IgD-negative memory B cell (primary cell): ENCODE data around the gene PTPN3. TPM values are rescaled to one million over a fixed set of nuclear protein-coding genes. Genes with fewer than 3 reads are reported as not detected.

ENCODE experiments used
- H3K27ac Mint-ChIP-seq, 3 donors: one replicate each; pipeline ENCODE4 v1.8.0; 2020 to 2022; ENCODE audit warnings: mild to moderate bottlenecking in 3 of 3, mixed read lengths in 3 of 3, moderate library complexity in 1 of 3
- H3K27me3 Mint-ChIP-seq: one replicate; pipeline ENCODE4 v1.8.0; 2021; ENCODE audit warnings: mixed read lengths
- H3K36me3 Mint-ChIP-seq: one replicate; pipeline ENCODE4 v1.8.0; 2020; ENCODE audit warnings: mild to moderate bottlenecking, mixed read lengths
- H3K4me1 Mint-ChIP-seq, 3 donors: one replicate each; pipeline ENCODE4 v1.8.0; 2020 to 2022; ENCODE audit warnings: mixed read lengths in 3 of 3, mild to moderate bottlenecking in 1 of 3
- H3K4me3 Mint-ChIP-seq, 4 donors: one replicate each; pipeline ENCODE4 v1.8.0; 2020 to 2022; ENCODE audit warnings: mild to moderate bottlenecking in 4 of 4, mixed read lengths in 4 of 4, moderate library complexity in 3 of 4
- H3K9me3 Mint-ChIP-seq, 3 donors: one replicate each; pipeline ENCODE4 v1.8.0; 2020 to 2021; ENCODE audit warnings: mixed read lengths in 3 of 3, mild to moderate bottlenecking in 1 of 3
- polyA plus RNA-seq: library from polyadenylated mRNA; unstranded; fragments of 300-500 nt; fragmentation: Illumina TruSeq; gene quantifications from one replicate; pipeline ENCODE4 v1.2.3, GENCODE V29; 2021

PTPN3 gene
- polyA plus RNA-seq, 1 donor from 2014 or later = not detected

DNA sequence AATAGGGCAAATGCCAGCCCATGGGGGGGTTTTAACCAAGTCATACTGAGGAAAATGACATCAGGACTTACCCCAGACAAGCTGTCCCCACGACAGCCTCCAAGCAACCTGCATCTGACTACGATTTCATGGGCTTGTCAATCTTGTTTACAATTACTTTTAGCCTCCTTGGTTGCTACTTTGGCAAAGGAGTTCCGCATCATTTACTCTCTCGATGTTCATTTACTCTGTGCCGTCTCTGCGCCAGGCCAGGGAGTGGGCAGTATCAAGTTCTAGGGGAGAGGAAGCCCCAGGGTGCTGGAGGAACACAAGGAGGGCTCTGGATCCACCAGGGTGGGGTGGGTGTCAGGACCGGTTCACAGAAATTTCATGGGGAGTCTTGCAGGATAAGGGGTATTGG, 23.9 kb downstream of the PTPN3 start:
- no peak overlapping the region for H3K27ac Mint-ChIP-seq
- no peak overlapping the region for H3K4me3 Mint-ChIP-seq
- H3K9me3 Mint-ChIP-seq = no peaks in the 10 kb centered on the region
- peaks cover 0 to 1% (median 0%) of the 10 kb centered on the region in 3 donors for H3K4me1 Mint-ChIP-seq
- H3K27me3 Mint-ChIP-seq = peaks cover 6% of the 10 kb centered on the region
- no peaks in the 10 kb centered on the region for H3K36me3 Mint-ChIP-seq

DNA sequence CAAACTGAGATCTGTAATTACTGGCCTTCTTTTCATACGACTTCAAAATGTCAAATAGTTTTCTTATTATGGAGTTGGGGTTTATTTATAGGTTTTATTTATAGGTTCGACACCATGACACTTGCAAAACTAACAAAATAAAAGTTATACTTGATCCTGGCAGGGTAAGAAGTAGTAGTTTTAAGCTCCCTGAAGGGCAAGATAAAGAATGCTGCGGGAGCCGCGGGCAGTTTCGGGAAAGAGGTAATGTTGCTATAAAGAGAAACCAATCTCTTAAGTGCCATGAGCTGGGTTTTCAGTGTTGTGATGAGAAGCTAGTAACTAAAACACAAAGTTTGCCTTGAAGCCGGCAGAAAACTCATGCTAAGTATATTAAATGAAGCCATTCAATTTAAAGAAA, 24.8 kb downstream of the PTPN3 start:
- no peaks in the 10 kb centered on the region for H3K9me3 Mint-ChIP-seq
- peaks cover 3% of the 10 kb centered on the region for H3K27me3 Mint-ChIP-seq
- no peak overlapping the region for H3K27ac Mint-ChIP-seq
- no peak overlapping the region for H3K4me3 Mint-ChIP-seq
- H3K36me3 Mint-ChIP-seq = no peaks in the 10 kb centered on the region
- H3K4me1 Mint-ChIP-seq = no peaks in the 10 kb centered on the region

DNA sequence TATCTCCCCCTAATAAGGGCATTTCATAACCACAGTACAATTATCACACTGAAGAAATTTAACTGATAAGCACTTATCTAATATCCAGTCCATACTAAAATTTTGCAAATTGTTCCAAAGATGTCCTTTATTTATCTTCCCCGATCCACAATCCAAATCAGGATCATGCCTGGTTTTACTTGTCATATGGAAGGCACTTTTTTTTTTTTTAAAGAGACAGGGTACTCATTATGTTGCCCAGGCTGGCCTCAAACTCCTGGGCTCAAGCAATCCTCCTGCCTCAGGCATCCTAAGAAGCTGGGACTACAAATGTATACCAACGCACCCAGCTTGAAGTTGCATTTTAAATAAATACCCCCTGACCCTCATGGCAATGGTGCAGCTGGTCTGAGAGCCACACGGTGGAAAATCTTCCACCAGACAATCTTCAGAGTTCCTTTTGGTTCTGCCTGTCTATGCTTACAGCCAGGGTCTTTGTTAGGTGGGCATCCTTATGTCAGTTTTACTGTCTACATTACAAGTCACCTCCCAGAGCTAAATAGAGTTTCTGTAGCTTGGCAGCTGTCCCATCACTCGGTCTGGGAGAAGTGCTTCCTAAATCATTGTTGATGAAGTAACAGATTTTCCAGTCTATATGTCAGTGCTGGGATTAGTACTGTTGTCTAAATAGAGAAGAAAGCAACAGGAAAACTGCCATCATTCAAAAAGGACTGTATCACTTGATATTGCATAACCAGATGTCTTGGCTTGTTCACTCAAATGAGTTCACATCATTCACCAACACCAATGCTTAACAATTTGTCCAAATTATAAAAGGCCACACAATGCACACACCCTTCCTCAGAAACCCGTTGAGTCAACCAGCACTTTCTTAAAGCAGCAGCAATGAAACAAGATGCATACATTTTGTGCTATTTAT, 26.4 kb downstream of the PTPN3 start:
- H3K4me3 Mint-ChIP-seq = no peak overlapping the region
- no peaks in the 10 kb centered on the region for H3K36me3 Mint-ChIP-seq
- H3K27ac Mint-ChIP-seq = no peak overlapping the region
- no peaks in the 10 kb centered on the region for H3K9me3 Mint-ChIP-seq
- H3K4me1 Mint-ChIP-seq = peaks cover 0 to 3% (median 0%) of the 10 kb centered on the region in 3 donors
- H3K27me3 Mint-ChIP-seq = peaks cover 3% of the 10 kb centered on the region

DNA sequence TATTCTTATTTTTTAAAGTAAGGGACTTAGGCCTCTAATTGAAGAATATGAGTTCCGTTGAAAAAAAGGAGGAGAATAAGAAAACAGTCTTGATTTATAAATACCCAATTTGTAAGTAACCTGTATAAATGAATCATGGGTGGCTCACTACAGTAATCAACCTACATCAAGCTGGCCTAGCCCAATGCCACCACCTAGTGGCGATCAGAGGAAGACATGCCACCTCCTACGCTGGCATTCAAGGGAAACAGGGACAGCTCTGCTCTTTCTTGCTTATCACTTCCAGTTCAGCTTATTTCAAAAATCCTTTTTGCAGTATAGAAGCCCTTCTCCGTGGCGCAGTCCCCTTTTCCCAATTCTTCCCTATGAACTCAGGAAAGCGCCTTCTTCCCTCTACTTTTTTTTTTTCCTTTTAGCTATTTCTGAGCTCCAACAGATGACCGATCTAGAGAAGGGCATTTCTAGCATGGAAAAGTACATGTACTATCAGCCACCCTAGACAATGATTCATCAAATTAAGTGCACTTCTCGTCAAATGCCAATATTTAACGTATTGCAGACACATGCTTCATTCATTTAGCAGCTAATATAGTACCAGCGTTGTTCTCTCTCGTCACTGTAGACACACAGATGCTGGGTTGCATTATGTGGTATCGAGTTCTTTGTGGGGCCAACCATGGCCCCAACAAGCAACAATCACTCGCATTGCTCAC, 28.3 kb downstream of the PTPN3 start:
- H3K4me1 Mint-ChIP-seq = peaks cover 0 to 3% (median 0%) of the 10 kb centered on the region in 3 donors
- H3K9me3 Mint-ChIP-seq = no peaks in the 10 kb centered on the region
- H3K27me3 Mint-ChIP-seq = peaks cover 6% of the 10 kb centered on the region
- no peak overlapping the region for H3K4me3 Mint-ChIP-seq
- no peaks in the 10 kb centered on the region for H3K36me3 Mint-ChIP-seq
- H3K27ac Mint-ChIP-seq = peak overlapping the region in 1 of 3 donors; percentile 25

DNA sequence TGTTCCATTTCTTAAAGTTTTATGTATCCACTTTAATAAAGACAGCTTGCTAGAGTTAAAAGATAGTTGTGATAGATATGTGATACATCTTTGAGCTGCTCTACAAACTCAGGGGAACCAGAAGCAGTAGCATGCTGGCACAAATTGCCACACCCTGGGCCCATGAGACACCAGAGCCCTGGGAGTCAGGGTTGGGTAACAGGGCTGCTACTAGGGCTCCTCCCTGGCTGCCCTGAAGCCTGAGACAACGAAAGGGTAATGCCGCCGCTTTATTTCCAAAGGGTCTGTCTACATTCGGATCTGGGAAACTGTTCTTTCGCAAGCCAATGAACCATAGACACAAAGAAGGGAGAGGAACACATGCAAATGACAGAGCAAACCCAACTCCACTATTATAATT, 29.2 kb downstream of the PTPN3 start:
- no peaks in the 10 kb centered on the region for H3K36me3 Mint-ChIP-seq
- peaks cover 2 to 6% (median 4%) of the 10 kb centered on the region in 3 donors for H3K4me1 Mint-ChIP-seq
- no peak overlapping the region for H3K4me3 Mint-ChIP-seq
- peaks cover 10% of the 10 kb centered on the region for H3K27me3 Mint-ChIP-seq
- H3K27ac Mint-ChIP-seq = peak overlapping the region in 1 of 3 donors; percentile 25
- no peaks in the 10 kb centered on the region for H3K9me3 Mint-ChIP-seq

DNA sequence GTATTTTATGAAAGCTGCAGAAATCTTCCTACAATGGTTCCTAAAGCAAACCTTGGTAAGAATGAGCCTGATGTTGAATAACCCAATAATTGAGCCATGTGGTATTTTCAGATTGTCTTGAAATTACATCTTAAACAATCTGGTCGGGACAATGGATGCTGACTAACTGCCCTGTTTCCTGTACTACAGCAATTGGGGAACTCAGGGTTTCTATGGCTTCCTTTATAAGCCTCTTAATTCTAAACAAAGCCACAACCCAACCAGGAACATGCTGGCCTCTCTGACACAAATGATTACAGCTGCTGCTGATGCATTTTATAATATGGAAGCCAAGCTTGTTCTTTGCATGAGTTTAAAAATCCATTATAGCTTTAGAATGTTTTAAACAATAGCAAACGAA, 30.2 kb downstream of the PTPN3 start:
- Mint-ChIP-seq H3K9me3 (no peaks in the 10 kb centered on the region), H3K4me3 (no peak overlapping the region), H3K36me3 (no peaks in the 10 kb centered on the region), H3K27ac (no peak overlapping the region), H3K27me3 (peaks cover 12% of the 10 kb centered on the region), H3K4me1 (peaks cover 6 to 8% (median 6%) of the 10 kb centered on the region in 3 donors)

DNA sequence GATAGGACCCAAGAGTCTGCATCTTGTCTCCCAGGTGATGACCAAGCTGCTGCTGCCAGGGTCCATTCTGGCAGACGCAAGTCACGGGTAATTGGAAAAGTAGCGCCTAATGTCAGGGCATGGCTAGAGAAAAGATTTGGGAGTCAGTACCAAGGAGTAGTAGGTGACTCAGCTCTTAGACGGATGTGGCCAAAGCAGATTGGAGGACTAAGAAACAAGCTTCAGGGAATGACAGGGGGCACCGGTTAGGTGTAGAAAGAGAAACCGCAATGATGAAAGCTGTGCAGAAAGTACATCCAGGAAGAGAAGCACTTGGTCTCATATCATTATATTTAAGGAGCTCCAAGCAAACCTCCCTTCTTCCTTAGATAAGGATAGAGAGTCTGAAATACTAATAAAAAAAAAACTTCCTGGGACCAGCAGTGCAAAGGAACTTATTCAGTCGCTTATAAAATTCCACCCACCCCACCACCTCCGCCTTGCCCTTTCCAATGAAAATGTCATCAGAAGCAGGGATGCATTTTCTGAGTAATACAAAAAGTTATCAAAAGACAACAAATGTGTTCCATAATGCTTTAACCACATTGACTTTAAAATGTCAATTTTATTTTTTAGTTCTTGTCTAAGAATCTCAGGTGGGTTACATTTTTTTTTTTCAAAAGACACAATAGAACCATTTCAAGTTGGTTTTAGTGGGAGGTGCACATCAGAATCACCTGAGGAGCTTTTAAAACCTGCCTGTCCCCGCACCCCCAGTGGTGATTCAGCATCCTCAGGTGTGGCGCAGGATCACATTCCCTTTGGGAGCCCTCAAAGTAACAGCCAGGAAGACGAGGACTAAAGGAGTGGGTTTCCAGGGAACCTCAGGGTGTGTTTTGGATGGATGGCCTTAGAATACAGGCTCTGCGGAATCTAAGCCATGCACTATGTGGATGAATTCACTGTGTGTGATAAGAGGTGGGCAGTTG, 31.2 kb downstream of the PTPN3 start:
- no peak overlapping the region for H3K4me3 Mint-ChIP-seq
- H3K27ac Mint-ChIP-seq = peak overlapping the region in 1 of 3 donors; percentile 39
- H3K9me3 Mint-ChIP-seq = no peaks in the 10 kb centered on the region
- H3K27me3 Mint-ChIP-seq = peaks cover 12% of the 10 kb centered on the region
- H3K36me3 Mint-ChIP-seq = no peaks in the 10 kb centered on the region
- peaks cover 6 to 8% (median 6%) of the 10 kb centered on the region in 3 donors for H3K4me1 Mint-ChIP-seq

DNA sequence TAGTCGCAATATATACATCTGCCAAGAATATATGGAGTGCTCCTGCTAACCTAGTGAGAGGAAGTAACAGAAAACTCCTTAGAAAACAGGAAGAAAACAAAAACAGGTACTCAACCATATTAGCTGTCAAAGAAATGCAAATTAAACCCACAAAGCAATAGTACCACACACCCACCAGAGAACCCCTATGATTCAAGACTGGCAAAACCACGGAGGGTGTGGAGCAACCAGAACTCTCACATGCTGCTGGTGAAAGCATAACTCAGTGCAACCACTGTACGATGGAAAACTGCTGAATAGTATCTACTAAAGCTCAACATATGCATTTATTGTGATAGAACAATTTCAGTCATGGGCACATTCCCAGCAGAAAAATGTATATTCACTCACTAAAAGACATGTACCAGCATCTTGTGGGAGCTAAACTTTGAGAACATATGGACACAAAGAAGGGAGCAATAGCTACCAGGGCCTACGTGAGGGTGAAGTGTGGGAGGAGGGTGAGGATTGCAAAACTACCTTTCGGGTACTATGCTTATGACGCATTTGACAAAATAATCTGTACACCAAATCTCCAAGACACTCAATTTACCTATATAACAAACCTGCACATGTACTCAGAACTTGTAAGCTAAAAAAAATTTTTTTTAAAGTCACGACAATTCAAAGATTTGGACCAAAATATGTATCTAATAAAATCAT, 34.0 kb downstream of the PTPN3 start:
- H3K4me1 Mint-ChIP-seq = peaks cover 6 to 8% (median 6%) of the 10 kb centered on the region in 3 donors
- H3K4me3 Mint-ChIP-seq = no peak overlapping the region
- H3K27ac Mint-ChIP-seq = no peak overlapping the region
- H3K27me3 Mint-ChIP-seq = peaks cover 12% of the 10 kb centered on the region
- H3K9me3 Mint-ChIP-seq = no peaks in the 10 kb centered on the region
- H3K36me3 Mint-ChIP-seq = no peaks in the 10 kb centered on the region

DNA sequence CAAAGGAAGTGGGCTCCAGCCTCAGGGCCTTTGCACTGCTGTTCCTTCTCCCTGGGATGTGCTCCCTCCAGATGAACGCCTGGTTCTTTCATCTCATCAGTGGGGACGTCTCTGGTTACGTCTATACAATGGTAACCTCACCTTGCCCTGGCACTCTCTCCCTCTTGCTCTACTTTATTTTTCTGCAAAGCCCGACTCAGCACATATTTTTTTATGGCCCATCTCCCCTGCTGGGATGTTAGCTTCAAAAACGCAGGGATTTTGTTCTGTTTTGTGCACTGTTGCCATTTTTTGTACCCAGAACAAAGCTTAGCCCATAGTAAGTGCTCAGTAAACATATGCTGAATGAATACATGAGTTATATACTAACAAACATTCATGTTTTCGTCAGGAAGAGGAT, 37.5 kb downstream of the PTPN3 start:
- H3K4me3 Mint-ChIP-seq = no peak overlapping the region
- H3K9me3 Mint-ChIP-seq = peaks cover 0 to 3% (median 0%) of the 10 kb centered on the region in 3 donors
- H3K27me3 Mint-ChIP-seq = peaks cover 24% of the 10 kb centered on the region
- peaks cover 6 to 7% (median 6%) of the 10 kb centered on the region in 3 donors for H3K4me1 Mint-ChIP-seq
- H3K36me3 Mint-ChIP-seq = no peaks in the 10 kb centered on the region
- H3K27ac Mint-ChIP-seq = no peak overlapping the region

DNA sequence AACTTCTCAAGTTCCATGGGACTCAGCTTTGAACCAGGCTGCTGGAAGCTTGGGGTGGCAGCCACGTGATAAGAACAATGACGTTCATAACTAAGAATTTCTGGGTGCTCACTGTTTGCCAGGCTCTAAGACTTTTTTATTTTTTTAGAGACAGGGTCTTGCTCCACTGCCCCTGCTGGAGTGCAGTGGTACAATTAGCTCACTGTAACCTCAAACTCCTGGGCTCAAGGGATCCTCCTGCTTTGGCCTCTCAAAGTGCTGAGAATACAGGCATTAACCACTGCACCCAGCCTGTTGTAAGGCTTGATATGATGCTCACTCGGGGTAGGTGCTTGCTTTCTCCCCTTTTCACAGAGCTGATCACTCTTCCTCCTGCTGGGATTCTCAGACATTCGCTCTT, 38.7 kb downstream of the PTPN3 start:
- no peak overlapping the region for H3K4me3 Mint-ChIP-seq
- peaks cover 21% of the 10 kb centered on the region for H3K27me3 Mint-ChIP-seq
- peaks cover 0 to 3% (median 0%) of the 10 kb centered on the region in 3 donors for H3K9me3 Mint-ChIP-seq
- no peak overlapping the region for H3K27ac Mint-ChIP-seq
- no peaks in the 10 kb centered on the region for H3K36me3 Mint-ChIP-seq
- peaks cover 6 to 7% (median 6%) of the 10 kb centered on the region in 3 donors for H3K4me1 Mint-ChIP-seq

DNA sequence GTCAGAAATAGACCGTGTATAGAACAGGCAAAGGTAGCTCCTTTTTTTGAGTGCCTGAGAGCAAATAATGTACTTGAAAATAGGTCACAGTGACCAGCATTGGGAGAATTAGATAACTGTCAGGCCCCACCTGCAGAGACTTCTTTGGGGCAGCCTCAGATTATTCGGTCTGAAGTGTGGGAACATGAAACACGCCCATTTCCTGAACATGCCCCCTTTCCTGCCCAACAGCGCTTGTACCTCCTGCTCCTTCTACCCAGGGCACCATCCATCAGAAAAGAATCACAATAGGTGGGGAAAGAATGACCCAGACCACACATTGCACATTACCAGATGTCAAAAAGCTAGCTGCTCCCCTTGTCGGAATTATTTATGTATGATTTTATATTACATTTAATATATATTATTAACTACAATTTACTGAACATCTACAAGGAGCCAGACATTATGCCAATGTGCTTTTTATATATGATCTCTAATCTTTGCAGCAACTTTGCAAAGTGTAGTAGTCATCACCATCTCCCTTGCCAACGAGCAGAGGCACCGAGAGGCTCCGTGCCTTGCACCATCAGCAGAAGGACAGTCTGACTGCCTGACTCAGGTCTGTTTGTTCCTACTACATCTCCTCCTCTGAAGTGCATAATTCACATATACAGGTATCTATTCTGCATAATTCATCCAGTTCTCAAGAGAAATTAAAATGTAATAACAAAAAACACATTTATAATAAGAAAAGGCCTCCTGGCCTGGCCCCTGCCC, 39.5 kb downstream of the PTPN3 start:
- Mint-ChIP-seq H3K27ac (peak overlapping the region in 1 of 3 donors; percentile 36), H3K4me3 (no peak overlapping the region), H3K36me3 (peaks cover 1% of the 10 kb centered on the region), H3K4me1 (peaks cover 0 to 2% (median under 1%) of the 10 kb centered on the region in 3 donors), H3K27me3 (peaks cover 15% of the 10 kb centered on the region), H3K9me3 (peaks cover 0 to 3% (median 0%) of the 10 kb centered on the region in 3 donors)

DNA sequence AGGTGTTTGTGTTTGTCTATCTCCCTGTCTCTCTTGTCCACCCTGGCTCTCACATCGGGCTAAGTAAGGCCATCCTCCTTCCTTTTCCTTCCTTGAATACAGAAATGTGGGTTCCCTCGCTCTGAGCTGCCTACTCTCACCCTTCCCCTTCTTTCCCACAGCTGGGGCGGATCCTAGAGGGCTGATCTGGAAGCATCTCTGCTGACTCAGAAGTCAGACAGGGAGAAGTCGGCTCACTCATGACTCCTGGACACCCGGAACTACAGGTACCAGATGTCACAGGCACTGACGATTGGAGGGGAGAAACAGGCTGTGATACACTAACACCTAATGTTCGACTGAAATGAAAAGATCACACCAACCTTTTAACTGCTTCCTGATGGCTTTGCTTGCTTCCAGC, 41.3 kb downstream of the PTPN3 start:
- H3K9me3 Mint-ChIP-seq = peaks cover 0 to 3% (median 0%) of the 10 kb centered on the region in 3 donors
- no peak overlapping the region for H3K27ac Mint-ChIP-seq
- peaks cover 16% of the 10 kb centered on the region for H3K27me3 Mint-ChIP-seq
- H3K4me1 Mint-ChIP-seq = peaks cover 0 to 2% (median 0%) of the 10 kb centered on the region in 3 donors
- H3K36me3 Mint-ChIP-seq = peaks cover 1% of the 10 kb centered on the region
- no peak overlapping the region for H3K4me3 Mint-ChIP-seq

DNA sequence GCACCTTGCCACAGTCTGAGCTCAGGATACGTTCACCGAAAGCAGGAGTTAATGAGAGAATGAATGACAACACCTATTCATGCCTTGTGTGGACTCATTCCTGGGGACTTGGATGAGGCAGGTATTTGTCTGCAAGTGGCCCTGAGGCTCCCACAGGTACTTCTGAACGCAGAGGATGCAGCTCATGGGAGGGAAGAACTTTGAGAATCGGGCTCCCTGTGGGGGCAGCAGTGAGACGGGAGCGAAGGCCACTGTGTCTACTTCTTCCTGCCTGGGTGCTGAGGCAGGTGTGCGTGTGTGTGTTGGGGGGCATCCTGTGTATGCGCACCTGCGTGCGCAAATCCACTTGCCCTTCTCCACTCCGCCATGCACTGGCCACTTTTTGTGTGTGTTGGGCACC, 42.2 kb downstream of the PTPN3 start:
- Mint-ChIP-seq H3K9me3 (peaks cover 0 to 3% (median 0%) of the 10 kb centered on the region in 3 donors), H3K36me3 (peaks cover 1% of the 10 kb centered on the region), H3K27ac (no peak overlapping the region), H3K4me1 (peaks cover 0 to 2% (median 0%) of the 10 kb centered on the region in 3 donors), H3K4me3 (no peak overlapping the region), H3K27me3 (peaks cover 18% of the 10 kb centered on the region)
